GM12874 (cell line): Measurements from ENCODE around the gene PLCXD1.

Source experiments
- TF ChIP-seq, protein P1 (sequence below): IDR thresholded peaks from 2 replicates; pipeline ENCODE4 v1.5.1; 2011; ENCODE audit warnings: low read depth, mild to moderate bottlenecking, control low read depth, low read length, moderate library complexity; ENCODE audit not compliant: insufficient read depth

The PLCXD1 gene

DNA sequence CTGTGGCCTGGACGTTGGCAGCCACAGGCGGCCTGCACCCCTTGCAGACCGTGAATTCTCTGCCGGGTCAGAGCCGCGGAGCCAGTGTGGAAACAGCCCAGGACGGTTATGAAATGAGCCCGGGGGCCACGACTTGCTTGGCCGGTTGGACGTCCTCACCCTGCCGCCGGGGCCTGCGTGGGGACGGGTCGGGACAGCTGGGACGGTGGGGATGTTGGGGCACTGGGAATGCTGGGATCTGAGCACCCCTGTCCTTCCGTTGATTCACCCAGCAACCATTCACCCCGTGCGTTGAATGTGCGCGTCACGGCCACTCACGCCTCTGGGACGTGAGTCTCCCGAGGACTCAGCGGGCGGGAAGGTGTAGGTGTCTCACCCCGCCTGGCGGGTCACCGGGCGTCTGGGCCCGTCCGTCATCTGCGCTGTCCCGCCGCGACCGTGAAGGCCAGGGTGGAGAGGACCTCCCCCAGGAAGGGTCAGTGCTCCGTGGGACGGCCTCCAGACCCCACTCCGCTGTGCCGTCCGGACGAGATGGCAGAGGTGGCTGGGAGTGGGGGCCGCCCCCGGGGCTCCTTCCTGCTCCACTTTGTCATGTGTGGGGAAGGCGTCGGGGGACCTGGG is 4.5 kb upstream of the PLCXD1 start:
- TF ChIP-seq, protein P1, sequence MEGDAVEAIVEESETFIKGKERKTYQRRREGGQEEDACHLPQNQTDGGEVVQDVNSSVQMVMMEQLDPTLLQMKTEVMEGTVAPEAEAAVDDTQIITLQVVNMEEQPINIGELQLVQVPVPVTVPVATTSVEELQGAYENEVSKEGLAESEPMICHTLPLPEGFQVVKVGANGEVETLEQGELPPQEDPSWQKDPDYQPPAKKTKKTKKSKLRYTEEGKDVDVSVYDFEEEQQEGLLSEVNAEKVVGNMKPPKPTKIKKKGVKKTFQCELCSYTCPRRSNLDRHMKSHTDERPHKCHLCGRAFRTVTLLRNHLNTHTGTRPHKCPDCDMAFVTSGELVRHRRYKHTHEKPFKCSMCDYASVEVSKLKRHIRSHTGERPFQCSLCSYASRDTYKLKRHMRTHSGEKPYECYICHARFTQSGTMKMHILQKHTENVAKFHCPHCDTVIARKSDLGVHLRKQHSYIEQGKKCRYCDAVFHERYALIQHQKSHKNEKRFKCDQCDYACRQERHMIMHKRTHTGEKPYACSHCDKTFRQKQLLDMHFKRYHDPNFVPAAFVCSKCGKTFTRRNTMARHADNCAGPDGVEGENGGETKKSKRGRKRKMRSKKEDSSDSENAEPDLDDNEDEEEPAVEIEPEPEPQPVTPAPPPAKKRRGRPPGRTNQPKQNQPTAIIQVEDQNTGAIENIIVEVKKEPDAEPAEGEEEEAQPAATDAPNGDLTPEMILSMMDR, result no peak

DNA sequence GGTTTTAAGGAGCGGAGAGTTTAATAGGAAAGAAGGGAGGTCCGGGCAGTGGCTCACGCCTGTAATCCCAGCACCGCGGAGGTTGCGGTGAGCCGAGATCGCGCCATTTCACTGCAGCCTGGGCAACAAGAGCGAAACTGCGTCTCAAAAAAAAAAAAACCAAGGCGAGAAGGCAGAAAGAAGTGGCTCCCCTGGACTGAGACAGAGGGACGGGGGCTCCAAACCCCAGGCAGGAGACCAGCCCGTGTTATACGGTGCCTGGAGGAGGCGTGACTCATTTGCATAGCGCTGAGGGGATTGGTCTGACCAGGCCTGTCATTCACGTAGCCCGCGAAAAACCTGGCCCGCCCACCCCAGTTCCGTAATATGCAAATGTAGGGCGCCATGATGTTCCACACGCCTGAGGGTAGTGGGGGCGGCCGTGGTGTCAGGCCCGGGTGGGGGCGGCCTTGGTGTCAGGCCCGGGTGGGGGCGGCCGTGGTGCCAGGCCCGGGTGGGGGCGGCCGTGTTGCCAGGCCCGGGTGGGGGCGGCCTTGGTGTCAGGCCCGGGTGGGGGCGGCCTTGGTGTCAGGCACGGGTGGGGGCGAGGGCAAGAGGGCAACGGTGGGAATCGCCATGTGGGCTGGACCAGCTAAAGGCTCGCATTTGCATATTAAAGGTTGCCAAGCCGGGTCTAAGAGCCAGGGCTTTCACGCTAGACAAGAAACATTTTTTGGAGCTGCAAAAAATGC is 2.1 kb downstream of the PLCXD1 start:
- TF ChIP-seq, protein P1, result no peak

DNA sequence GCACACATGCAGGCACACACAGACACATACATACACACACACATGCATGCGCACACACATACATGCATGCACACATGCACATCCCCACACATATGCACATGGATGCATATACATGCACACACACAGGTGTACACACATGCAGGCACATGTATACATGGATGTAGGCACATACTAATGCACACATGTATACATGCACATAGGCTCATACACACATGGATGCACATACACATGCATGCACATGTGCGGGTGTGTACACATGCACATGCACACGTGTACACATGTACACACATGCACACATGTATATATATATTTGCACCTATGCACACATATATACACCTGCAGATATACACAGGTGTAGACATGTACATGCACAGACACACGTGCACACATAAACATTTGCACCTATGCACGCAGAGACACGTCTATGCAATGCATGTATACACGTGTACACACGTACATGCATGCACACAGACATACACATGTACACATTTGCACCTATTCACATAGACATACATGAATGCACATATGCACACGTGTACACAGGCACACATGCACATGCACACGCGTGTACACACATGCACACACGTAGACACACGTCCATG is 4.0 kb downstream of the PLCXD1 start:
- TF ChIP-seq, protein P1, result no peak

DNA sequence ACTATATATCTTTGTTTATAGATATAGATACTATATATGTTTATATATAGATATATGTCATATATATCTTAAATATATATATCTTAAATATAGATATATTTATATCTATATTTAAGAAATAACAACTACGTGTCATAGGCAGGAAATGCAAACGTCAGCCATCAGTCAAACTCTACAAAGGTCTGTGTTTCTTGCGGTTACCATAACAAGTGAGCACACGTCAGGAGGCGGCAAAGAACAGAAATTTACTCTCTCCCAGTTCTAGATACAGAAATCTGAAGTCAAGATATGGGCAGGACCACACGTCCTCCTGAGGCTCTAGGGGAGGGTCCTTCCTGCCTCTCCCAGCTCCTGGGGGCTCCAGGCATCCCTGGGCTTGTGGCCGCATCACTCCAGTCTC is 6.5 kb downstream of the PLCXD1 start:
- TF ChIP-seq, protein P1, result no peak

DNA sequence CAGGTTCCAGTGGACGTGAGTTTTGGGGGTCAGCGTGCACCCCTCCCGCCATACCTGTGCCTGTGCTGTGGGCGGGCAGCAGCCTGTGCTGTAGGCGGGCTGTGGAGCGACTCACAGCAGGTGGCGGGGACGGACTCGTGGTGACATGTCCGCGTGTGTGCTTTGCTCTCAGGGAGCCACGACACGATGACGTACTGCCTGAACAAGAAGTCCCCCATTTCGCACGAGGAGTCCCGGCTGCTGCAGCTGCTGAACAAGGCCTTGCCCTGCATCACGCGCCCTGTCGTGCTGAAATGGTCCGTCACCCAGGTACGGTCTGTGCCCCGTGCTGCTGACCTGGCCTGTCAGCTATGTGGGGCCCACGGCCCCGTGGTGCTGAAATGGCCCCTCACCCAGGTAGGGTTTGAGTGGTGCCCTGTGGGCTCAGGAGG is 7.4 kb downstream of the PLCXD1 start:
- TF ChIP-seq, protein P1, result no peak

DNA sequence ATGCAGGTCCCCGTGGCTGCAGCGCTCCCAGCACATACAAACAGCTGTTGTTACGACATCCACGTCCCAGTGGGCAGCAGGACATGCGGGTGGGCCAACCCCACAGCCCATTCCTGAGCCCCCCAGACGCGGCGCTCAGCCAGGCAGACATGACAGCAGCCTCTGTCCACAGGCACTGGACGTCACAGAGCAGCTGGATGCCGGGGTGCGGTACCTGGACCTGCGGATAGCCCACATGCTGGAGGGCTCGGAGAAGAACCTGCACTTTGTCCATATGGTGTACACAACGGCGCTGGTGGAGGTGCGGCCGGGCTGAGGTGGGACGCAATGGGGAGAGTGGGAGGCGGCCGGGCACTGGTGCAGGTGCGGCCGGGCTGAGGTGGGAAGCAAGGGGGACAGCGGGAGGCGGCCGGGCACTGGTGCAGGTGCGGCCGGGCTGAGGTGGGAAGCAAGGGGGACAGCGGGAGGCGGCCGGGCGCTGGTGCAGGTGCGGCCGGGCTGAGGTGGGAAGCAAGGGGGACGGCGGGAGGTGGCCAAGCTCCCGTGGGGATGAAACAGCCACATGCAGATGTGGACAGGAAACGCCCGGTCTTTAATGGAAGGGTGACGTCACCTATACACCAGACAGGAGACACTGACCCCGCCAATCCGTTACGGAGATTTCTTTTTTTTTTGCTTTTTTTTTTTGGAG is 9.4 kb downstream of the PLCXD1 start:
- TF ChIP-seq, protein P1, result no peak

DNA sequence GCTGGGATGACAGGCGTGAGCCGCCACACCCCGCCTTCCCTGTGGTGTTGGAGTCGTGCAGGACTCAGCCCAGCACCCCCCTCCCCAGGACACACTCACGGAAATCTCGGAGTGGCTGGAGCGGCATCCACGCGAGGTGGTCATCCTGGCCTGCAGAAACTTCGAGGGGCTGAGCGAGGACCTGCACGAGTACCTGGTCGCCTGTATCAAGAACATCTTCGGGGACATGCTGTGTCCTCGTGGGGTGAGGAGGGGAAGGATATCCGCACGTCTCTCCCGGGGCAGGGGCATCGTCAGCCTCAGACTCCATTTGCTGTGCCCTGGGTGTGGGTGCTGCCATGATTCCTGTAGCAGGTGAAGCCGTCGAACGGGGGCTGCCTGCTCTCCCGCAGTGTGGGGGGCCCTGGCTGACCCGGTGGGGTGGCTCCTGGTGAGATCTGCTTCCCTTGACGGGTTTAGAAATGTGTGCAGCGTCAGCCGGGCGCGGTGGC is 10.3 kb downstream of the PLCXD1 start:
- TF ChIP-seq, protein P1, result no peak
